Measurements from ENCODE around the gene CRELD2.

CRELD2 gene

DNA sequence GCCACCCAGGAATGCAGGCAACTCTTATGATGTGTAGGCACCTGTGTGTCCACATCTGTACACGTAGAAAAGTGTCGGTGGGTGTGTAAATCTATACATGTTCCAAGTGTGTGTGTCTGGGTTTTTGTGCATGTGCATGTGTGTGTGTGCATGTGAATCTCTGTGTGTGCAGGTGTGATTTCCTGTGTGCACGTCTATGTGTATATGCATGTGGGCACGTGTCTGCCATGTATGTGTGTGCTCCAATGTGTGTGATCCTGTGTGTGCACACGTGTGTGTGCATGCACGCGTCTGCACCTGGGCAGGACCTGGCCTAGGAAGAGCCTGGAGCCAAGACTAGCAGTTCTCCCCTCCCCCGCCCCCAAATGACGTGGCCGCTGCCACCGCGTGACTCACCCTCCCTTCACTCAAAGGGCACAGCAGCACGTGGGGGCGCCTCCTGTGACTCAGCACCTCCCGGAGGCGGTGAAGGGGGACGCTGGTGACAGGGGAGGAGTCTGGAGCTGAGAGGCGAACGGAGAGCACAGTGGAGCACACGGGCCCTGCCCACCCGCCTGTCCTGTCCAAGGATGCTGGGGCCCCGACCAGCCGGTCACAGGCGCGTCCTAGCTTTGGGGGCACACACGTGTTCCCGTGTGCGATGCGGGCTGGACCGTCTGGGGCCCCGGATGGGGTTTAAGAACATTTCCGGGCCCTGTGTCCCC, 52.2 kb downstream of the CRELD2 start:
- peak; percentile 82 for DNase-seq

DNA sequence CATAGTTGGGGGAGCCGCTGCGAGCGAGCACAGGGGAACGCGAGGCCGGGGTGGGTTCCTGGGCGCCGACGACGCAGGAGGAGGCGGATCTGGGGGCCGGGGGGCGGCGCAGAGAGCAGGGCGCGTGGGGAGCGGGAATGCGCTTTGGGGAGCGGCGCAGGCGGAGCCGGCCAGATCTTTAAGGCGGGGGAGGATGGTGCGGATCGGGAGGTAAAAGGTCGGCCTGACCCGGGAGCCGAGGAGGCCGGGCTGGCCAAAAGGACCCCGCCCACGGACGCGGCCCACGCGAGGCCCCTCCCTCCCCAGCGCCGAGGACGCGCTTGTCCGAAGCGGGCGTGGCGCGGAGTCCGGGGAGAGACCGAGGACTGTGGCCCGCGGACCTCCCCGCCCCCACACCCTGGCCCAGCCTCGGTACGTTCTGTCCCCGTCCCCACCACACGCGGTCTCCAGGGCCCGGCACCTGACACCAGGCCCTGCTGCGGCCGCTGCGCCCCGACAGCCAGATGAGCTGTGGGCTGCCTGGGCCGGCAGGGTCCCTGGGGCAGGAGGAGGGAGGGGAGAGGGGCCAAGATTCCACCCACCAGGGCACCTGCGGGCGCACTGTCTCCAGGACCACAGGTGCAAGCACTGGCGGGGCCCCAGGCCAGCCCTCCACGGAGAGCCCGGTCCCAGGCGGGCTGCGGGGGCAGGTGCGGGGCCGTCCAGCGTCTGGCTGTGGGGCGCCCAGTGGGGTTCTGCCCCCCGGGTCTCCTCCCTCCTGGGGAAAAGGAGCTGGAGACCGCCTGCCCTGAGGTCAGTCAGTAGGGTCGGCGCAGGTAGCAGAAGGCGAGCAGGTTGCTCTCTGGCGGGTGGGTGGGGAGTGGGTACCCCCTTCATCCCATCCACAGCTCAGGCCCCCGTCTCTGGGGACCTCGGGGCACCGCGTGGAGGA, 53.1 kb downstream of the CRELD2 start:
- DNase-seq, result no peak

GRCh38 chr22:49972163-49973017, 54.0 kb downstream of the CRELD2 start:
- no peak for DNase-seq

DNA sequence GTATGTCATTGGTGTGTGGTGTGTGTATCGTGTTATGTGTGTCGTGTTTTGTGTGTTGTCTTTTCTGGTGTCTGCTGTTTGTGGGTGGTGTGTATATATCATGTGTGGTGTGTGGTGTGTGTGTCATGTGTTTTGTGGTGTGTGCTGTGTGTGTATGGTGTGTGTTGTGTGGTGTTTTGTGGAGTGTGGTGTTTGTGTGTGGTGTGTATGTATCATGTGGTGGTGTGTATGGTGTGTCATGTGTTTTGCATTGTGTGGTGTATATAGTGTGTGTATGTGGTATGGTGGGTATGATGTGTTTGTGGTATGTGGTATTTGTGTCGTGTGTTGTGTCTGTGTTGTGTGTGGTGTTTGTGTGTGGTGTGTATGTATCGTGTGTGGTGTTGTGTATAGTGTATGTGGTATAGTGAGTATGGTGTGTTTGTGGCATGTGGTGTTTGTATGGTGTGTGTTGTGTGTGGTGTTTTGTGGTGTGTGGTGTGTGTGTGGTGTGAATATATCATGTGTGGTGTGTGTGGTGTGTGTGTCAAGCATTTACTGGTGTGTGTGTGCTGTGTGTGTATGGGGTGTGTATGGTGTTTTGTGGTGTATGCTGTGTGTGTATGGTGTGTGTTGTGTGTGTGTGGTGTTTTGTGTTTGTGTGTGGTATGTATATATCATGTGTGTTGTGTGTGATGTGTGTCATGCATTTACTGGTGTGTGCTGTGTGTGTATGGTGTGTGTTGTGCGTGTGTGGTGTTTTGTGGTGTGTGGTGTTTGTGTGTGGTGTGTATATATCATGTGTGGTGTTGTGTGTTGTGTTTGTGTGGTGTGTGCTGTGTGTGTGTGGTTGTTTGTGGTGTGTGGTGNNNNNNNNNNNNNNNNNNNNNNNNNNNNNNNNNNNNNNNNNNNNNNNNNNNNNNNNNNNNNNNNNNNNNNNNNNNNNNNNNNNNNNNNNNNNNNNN, 54.9 kb downstream of the CRELD2 start:
- DNase-seq, result no peak

DNA sequence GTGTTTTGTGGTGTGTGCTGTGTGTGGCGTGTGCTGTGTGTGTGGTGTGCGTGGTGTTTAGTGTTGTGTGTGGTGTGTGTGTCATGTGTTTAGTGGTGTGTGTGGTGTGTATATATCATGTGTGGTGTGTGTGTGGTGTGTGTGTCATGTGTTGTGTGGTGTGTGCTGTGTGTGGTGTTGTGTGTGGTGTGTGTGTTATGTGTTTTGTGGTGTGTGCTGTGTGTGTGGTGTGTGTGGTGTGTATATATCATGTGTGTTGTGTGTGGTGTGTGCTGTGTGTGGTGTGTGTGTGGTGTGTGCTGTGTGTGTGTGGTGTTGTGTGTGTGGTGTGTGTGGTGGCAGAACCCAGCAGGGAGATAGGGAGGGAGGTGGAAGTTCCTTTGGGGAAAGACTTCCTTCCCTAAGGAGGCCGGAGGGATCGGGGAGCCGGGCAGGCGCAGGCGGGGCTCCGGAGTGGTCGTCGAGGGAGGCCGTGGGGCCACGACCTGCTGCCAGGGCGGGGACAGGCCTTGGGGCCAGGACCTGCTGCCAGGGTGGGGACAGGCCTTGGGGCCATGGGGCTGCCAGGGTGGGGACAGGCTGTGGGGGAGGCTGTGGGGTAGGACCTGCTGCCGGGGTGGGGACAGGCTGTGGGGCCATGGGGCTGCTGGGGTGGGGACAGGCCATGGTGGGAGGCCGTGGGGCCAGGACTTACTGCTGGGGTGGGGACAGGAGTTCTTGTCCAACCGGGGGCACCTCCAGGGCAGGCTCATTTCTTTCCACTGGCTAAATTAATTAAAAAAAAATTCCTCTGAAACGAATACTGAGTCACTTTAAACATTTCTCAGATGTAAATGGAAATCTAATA, 57.3 kb downstream of the CRELD2 start:
- no peak for DNase-seq

DNA sequence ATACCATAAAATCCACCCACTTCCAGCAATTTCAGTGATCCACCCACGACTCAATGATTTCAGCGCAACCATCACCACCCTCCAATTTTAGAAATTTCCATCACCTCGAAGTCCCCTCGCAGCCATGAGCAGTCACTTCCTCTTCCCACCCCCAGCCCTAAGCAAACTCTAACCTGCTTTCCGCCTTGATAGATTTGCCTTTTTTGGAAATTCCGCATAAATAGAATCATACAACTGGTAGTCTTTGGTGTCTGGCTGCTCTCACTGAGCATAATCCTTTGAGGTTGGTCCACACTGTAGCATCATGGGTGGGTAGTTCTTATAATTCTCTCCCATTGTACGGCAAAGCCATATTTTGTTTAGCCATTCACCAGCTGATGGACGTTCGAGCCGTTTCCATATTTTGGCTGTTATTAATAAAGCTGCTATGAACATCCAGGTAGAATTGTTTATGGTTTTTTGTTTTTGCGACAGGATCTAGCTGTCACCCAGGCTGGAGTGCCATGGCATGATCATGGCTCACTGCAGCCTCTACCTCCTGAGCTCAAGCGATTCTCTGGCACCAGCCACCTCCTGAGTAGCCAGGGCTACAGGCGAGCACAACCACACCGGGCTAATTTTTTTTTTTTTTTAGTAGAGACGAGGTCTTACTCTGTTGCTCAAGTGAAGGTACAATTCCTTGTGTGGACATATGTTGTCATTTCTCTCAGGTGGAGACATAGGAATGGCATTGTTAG, 58.2 kb downstream of the CRELD2 start:
- peak; percentile 54 for DNase-seq

All from SIG-M5 (cell line).